ENCODE results near the gene GALNTL6. TPM values are rescaled to one million over a fixed set of nuclear protein-coding genes. Genes with fewer than 3 reads are reported as not detected.

GALNTL6 gene
- total and polyA plus RNA-seq, 2 of the 4 experiments (the other 2 are of a cell fraction), result under 0.01 TPM; not detected in 1

- Histone ChIP-seq H3K4me2 (ENCODE audit: low read depth, low read length) (no peak overlapping the region), H2AK9ac (replicated peaks; ENCODE audit: low read depth, low read length, poor library complexity) (no peak overlapping the region), H2BK120ac (ENCODE audit: low read depth, low read length) (no peak overlapping the region), H3K4me3 (ENCODE audit: insufficient read depth, low read depth, low read length) (no peak overlapping the region), H3K36me3 (ENCODE audit: control insufficient read depth, insufficient read depth, low read length) (no peaks in the 10 kb centered on the region), H3K23ac (ENCODE audit: low read depth, low read length) (no peak overlapping the region), H3K4ac (ENCODE audit: low read depth, low read length) (no peak overlapping the region), H3K9ac (ENCODE audit: low read depth, low read length) (no peak overlapping the region), H2AFZ (replicated peaks; ENCODE audit: low read length, poor library complexity) (no peak overlapping the region), H4K91ac (ENCODE audit: insufficient read depth, low read depth, low read length) (no peak overlapping the region), H3K27ac (ENCODE audit: insufficient read depth, low read length) (no peak overlapping the region), H3K56ac (ENCODE audit: extremely low read depth, insufficient read depth, low read length) (no peak overlapping the region), H3K27me3 (ENCODE audit: control insufficient read depth, insufficient read depth, low read length) (no peaks in the 10 kb centered on the region), H4K8ac (ENCODE audit: low read depth in 2 of 2, low read length in 2 of 2) (no peak overlapping the region), H2BK5ac (ENCODE audit: low read depth, low read length, poor library complexity, severe bottlenecking) (no peak overlapping the region), H3K4me1 (ENCODE audit: control insufficient read depth, insufficient read depth, low read length) (peaks cover 2% of the 10 kb centered on the region), H4K5ac (ENCODE audit: low read depth, low read length) (no peak overlapping the region), H4K20me1 (ENCODE audit: insufficient read depth, low read length) (no peaks in the 10 kb centered on the region), H3K18ac (ENCODE audit: low read depth, low read length) (no peak overlapping the region), H3K9me1 (ENCODE audit: insufficient read depth, low read length) (no peaks in the 10 kb centered on the region), H2BK20ac (ENCODE audit: low read depth, low read length) (no peak overlapping the region), H3K14ac (replicated peaks; ENCODE audit: low read depth, low read length) (no peak overlapping the region), H3K9me3 (ENCODE audit: control insufficient read depth, insufficient read depth, low read length) (no peaks in the 10 kb centered on the region), H3K79me1 (ENCODE audit: low read depth in 1 of 2, low read length in 2 of 2) (no peaks in the 10 kb centered on the region), H2BK15ac (ENCODE audit: low read depth, low read length) (no peak overlapping the region), H2AK5ac (ENCODE audit: low read depth, low read length) (no peak overlapping the region)
- dilution Hi-C loops (cut with HindIII; ENCODE audit: low sequenced_read_pairs, unreplicated experiment) (no loop called here), intact Hi-C loops (cut with micrococcal nuclease) (no loop called here), in situ Hi-C loops (cut with MboI; ENCODE audit: low sequenced_read_pairs) (no loop called here)
- ATAC-seq (ENCODE audit: low read depth), result no peak
- no peak for DNase-seq
- no TSS peak for BruUV-seq (replicated peaks)
- CTCF ChIA-PET, result no interaction called here
- TF ChIP-seq RAD21 (IDR thresholded peaks at IDR 0.05; ENCODE audit: low read length) (no peak), MAFK (IDR thresholded peaks at IDR 0.05; ENCODE audit: low read depth, low read length) (peak; percentile 74)
- POLR2A ChIA-PET (ENCODE audit: unreplicated experiment), result no interaction called here
Observed at GRCh38 chr4:172770787-172771186, 957.6 kb downstream of the GALNTL6 start.
